Upper lobe of left lung (tissue), 4 donors: ENCODE data around the gene NRAS.

Source experiments
- CTCF ChIP-seq, 6 experiments: fragments of 450-650 bp in 4 of 6; fragments of 200-600 bp in 2 of 6; sonication (generic) in 2 of 6; IDR thresholded peaks; one replicate each; pipeline ENCODE4 v1.5.1; 2016 to 2019; ENCODE audit warnings: antibody characterized with exemption in 6 of 6
- POLR2AphosphoS5 ChIP-seq, 2 donors: sonication (generic); formaldehyde crosslinking; IDR thresholded peaks; one replicate each; pipeline ENCODE4 v1.5.1; 2017; ENCODE audit warnings: antibody characterized with exemption in 2 of 2

GRCh38 chr1:114720492-114720891, 3.9 kb upstream of the NRAS start:
- TF ChIP-seq POLR2AphosphoS5 (IDR thresholded peaks at IDR 0.05) (no peak), CTCF (IDR thresholded peaks at IDR 0.05) (no peak)
